ENCODE results near the gene AXIN1.

AXIN1 gene

DNA sequence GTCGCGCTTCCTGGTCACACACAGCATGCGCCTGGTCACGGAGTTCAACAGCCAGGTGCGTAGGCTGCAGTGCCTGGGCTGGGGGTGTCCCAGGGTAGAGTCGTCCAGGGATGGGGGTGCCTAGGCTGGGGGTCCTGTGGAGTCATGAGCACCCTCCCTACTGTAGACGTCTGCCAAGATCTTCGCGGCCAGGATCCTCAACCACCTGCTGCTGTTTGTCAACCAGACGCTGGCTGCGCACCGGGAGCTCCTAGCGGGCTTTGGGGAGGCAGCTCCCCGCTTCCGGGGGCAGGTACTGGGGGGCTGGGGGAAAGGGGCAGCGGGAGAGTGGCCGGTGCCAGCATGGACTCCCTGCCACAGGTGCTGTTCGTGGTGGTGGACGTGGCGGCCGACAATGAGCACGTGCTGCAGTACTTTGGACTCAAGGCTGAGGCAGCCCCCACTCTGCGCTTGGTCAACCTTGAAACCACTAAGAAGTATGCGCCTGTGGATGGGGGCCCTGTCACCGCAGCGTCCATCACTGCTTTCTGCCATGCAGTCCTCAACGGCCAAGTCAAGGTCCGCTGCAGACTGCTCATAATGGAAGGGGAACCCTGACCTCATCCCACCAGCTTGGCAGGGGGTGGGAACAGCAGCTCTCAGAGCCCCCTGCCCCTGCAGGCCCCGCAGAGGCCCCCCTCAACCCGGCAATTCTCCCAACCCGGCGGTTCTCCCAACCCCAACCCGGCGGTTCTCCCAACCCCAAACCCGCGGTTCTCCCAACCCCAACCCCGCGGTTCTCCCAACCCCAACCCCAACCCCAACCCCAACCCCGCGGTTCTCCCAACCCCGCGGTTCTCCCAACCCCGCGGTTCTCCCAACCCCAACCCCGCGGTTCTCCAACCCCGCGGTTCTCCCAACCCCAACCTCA is 67.1 kb downstream of the AXIN1 start:
- peaks cover 7% of the 10 kb centered on the region for H3K4me1 ChIP-seq (ENCODE audit: control insufficient read depth, insufficient read depth, low read length)
- 94 to 95% methylated on average over 43 to 46 of the region's 48 CpGs for WGBS, 2 experiments

GRCh38 chr16:284204-285120 is 68.1 kb downstream of the AXIN1 start:
- 95% methylated on average over 52 of the region's 52 CpGs for WGBS, 2 experiments

More for the DNA sequence above, 67.1 kb downstream of the AXIN1 start:
- Histone ChIP-seq H3K27ac (ENCODE audit: insufficient read depth, low read depth, low read length, poor library complexity, severe bottlenecking) (no peak overlapping the region), H3K9me3 (ENCODE audit: control insufficient read depth, low read length) (no peaks in the 10 kb centered on the region), H3K36me3 (ENCODE audit: control insufficient read depth, insufficient read depth, low read length) (peaks cover 21% of the 10 kb centered on the region), H3K4me3 (ENCODE audit: insufficient read depth, low read depth, low read length) (no peak overlapping the region), H3K27me3 (ENCODE audit: control insufficient read depth, insufficient read depth, low read length, poor library complexity, severe bottlenecking) (peaks cover 16% of the 10 kb centered on the region)

GRCh38 chr16:283033-283805 is 69.3 kb downstream of the AXIN1 start, which contains the start of gene PDIA2:
Gene PDIA2, plus strand, starts transcription at chr16:283164. Its CDS starts 6 bp downstream, at chr16:283170.
- H3K4me3 ChIP-seq (ENCODE audit: insufficient read depth, low read depth, low read length): no peak within 1 kb of the TSS
- H3K9me3 ChIP-seq (ENCODE audit: control insufficient read depth, low read length): no peaks in the 10 kb centered on the region
- H3K4me1 ChIP-seq (ENCODE audit: control insufficient read depth, insufficient read depth, low read length): peaks cover 7% of the 10 kb centered on the region
- H3K36me3 ChIP-seq (ENCODE audit: control insufficient read depth, insufficient read depth, low read length): peaks cover 6% of the 10 kb centered on the region
- H3K27me3 ChIP-seq (ENCODE audit: control insufficient read depth, insufficient read depth, low read length, poor library complexity, severe bottlenecking): peaks cover 36% of the 10 kb centered on the region
- no peak within 1 kb of the TSS for H3K27ac ChIP-seq (ENCODE audit: insufficient read depth, low read depth, low read length, poor library complexity, severe bottlenecking)
- WGBS, 2 experiments: 90% methylated on average over 25 of the region's 25 CpGs

More at GRCh38 chr16:284204-285120, 68.1 kb downstream of the AXIN1 start:
- Histone ChIP-seq H3K4me3 (ENCODE audit: insufficient read depth, low read depth, low read length) (no peak overlapping the region), H3K36me3 (ENCODE audit: control insufficient read depth, insufficient read depth, low read length) (peaks cover 16% of the 10 kb centered on the region), H3K9me3 (ENCODE audit: control insufficient read depth, low read length) (no peaks in the 10 kb centered on the region), H3K27me3 (ENCODE audit: control insufficient read depth, insufficient read depth, low read length, poor library complexity, severe bottlenecking) (peaks cover 24% of the 10 kb centered on the region), H3K27ac (ENCODE audit: insufficient read depth, low read depth, low read length, poor library complexity, severe bottlenecking) (no peak overlapping the region), H3K4me1 (ENCODE audit: control insufficient read depth, insufficient read depth, low read length) (peaks cover 7% of the 10 kb centered on the region)

- no peaks in the 10 kb centered on the region for H3K9me3 ChIP-seq (ENCODE audit: control insufficient read depth, low read length)
- peaks cover 7% of the 10 kb centered on the region for H3K4me1 ChIP-seq (ENCODE audit: control insufficient read depth, insufficient read depth, low read length)
- 94% methylated on average over 22 of the region's 22 CpGs for WGBS, 2 experiments
- H3K27me3 ChIP-seq (ENCODE audit: control insufficient read depth, insufficient read depth, low read length, poor library complexity, severe bottlenecking): peaks cover 36% of the 10 kb centered on the region
- H3K36me3 ChIP-seq (ENCODE audit: control insufficient read depth, insufficient read depth, low read length): peaks cover 6% of the 10 kb centered on the region
- H3K27ac ChIP-seq (ENCODE audit: insufficient read depth, low read depth, low read length, poor library complexity, severe bottlenecking): no peak overlapping the region
- H3K4me3 ChIP-seq (ENCODE audit: insufficient read depth, low read depth, low read length): no peak overlapping the region
Observed at GRCh38 chr16:282491-282890, 70.0 kb downstream of the AXIN1 start.

- no peak overlapping the region for H3K4me3 ChIP-seq (ENCODE audit: insufficient read depth, low read depth, low read length)
- whole genome bisulfite sequencing, 2 experiments: 90% methylated on average over 25 of the region's 25 CpGs
- H3K27me3 ChIP-seq (ENCODE audit: control insufficient read depth, insufficient read depth, low read length, poor library complexity, severe bottlenecking): peaks cover 42% of the 10 kb centered on the region
- no peak overlapping the region for H3K27ac ChIP-seq (ENCODE audit: insufficient read depth, low read depth, low read length, poor library complexity, severe bottlenecking)
- peaks cover 5% of the 10 kb centered on the region for H3K36me3 ChIP-seq (ENCODE audit: control insufficient read depth, insufficient read depth, low read length)
- H3K4me1 ChIP-seq (ENCODE audit: control insufficient read depth, insufficient read depth, low read length): peaks cover 7% of the 10 kb centered on the region
- no peaks in the 10 kb centered on the region for H3K9me3 ChIP-seq (ENCODE audit: control insufficient read depth, low read length)
Observed at GRCh38 chr16:281660-282255, 70.8 kb downstream of the AXIN1 start.

GRCh38 chr16:280991-281659 is 71.4 kb downstream of the AXIN1 start:
- Histone ChIP-seq H3K27me3 (ENCODE audit: control insufficient read depth, insufficient read depth, low read length, poor library complexity, severe bottlenecking) (peaks cover 49% of the 10 kb centered on the region), H3K4me1 (ENCODE audit: control insufficient read depth, insufficient read depth, low read length) (peaks cover 7% of the 10 kb centered on the region), H3K9me3 (ENCODE audit: control insufficient read depth, low read length) (no peaks in the 10 kb centered on the region), H3K27ac (ENCODE audit: insufficient read depth, low read depth, low read length, poor library complexity, severe bottlenecking) (no peak overlapping the region), H3K4me3 (ENCODE audit: insufficient read depth, low read depth, low read length) (peak overlapping the region; percentile 45), H3K36me3 (ENCODE audit: control insufficient read depth, insufficient read depth, low read length) (no peaks in the 10 kb centered on the region)
- WGBS, 2 experiments: 67 to 68% methylated on average over 27 of the region's 27 CpGs

DNA sequence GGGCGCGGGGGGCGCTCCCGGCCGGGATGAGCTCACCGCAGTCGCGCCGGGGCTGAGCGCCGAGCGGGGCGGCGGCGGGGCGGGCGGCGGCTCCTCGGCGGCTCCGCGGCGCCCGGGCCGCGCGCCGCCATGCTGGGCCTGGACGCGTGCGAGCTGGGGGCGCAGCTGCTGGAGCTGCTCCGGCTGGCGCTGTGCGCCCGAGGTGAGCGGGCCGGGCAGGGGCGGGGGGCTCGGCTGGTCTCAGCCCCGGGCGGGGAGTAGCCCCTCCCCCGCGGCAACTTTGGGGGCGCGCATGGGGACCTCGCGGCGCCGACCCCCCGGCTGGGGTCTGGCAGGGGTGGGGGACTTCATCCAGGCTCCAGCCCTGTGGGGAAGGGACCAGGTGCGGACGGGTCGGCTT is 72.0 kb downstream of the AXIN1 start, which contains the start of gene ARHGDIG:
ARHGDIG (plus strand) TSS at position 40 of the 400 bp plus-strand sequence; CDS start at position 130, 90 bp downstream.
- Histone ChIP-seq H3K4me1 (ENCODE audit: control insufficient read depth, insufficient read depth, low read length) (peaks cover 7% of the 10 kb centered on the region), H3K27me3 (ENCODE audit: control insufficient read depth, insufficient read depth, low read length, poor library complexity, severe bottlenecking) (peaks cover 54% of the 10 kb centered on the region), H3K9me3 (ENCODE audit: control insufficient read depth, low read length) (no peaks in the 10 kb centered on the region), H3K36me3 (ENCODE audit: control insufficient read depth, insufficient read depth, low read length) (no peaks in the 10 kb centered on the region), H3K4me3 (ENCODE audit: insufficient read depth, low read depth, low read length) (peak within 1 kb of the TSS; percentile 45), H3K27ac (ENCODE audit: insufficient read depth, low read depth, low read length, poor library complexity, severe bottlenecking) (no peak within 1 kb of the TSS)
- 1% methylated on average over 54 of the region's 54 CpGs for WGBS, 2 experiments

- H3K36me3 ChIP-seq (ENCODE audit: control insufficient read depth, insufficient read depth, low read length): no peaks in the 10 kb centered on the region
- H3K9me3 ChIP-seq (ENCODE audit: control insufficient read depth, low read length): no peaks in the 10 kb centered on the region
- 10% methylated on average over 47 of the region's 47 CpGs for WGBS, 2 experiments
- H3K27me3 ChIP-seq (ENCODE audit: control insufficient read depth, insufficient read depth, low read length, poor library complexity, severe bottlenecking): peaks cover 59% of the 10 kb centered on the region
- H3K4me3 ChIP-seq (ENCODE audit: insufficient read depth, low read depth, low read length): no peak overlapping the region
- H3K27ac ChIP-seq (ENCODE audit: insufficient read depth, low read depth, low read length, poor library complexity, severe bottlenecking): no peak overlapping the region
- peaks cover 7% of the 10 kb centered on the region for H3K4me1 ChIP-seq (ENCODE audit: control insufficient read depth, insufficient read depth, low read length)
Observed at GRCh38 chr16:280005-280460, 72.5 kb downstream of the AXIN1 start.

GRCh38 chr16:279531-279930 is 73.0 kb downstream of the AXIN1 start:
- H3K4me3 ChIP-seq (ENCODE audit: insufficient read depth, low read depth, low read length): no peak overlapping the region
- 76 to 83% methylated on average over 7 of the region's 7 CpGs for WGBS, 2 experiments

More at GRCh38 chr16:279531-279930, 73.0 kb downstream of the AXIN1 start:
- Histone ChIP-seq H3K36me3 (ENCODE audit: control insufficient read depth, insufficient read depth, low read length) (no peaks in the 10 kb centered on the region), H3K27me3 (ENCODE audit: control insufficient read depth, insufficient read depth, low read length, poor library complexity, severe bottlenecking) (peaks cover 64% of the 10 kb centered on the region), H3K9me3 (ENCODE audit: control insufficient read depth, low read length) (no peaks in the 10 kb centered on the region), H3K27ac (ENCODE audit: insufficient read depth, low read depth, low read length, poor library complexity, severe bottlenecking) (no peak overlapping the region), H3K4me1 (ENCODE audit: control insufficient read depth, insufficient read depth, low read length) (peaks cover 7% of the 10 kb centered on the region)
